GM21423 (cell line): Measurements from ENCODE around the gene CD180.

Experiments
- ATAC-seq: cut with Tn5 transposase; IDR thresholded peaks from one replicate; pipeline ENCODE4 v1.9.1; 2021; ENCODE audit warnings: mild to moderate bottlenecking, moderate library complexity; ENCODE audit not compliant: unreplicated experiment

The CD180 gene

DNA sequence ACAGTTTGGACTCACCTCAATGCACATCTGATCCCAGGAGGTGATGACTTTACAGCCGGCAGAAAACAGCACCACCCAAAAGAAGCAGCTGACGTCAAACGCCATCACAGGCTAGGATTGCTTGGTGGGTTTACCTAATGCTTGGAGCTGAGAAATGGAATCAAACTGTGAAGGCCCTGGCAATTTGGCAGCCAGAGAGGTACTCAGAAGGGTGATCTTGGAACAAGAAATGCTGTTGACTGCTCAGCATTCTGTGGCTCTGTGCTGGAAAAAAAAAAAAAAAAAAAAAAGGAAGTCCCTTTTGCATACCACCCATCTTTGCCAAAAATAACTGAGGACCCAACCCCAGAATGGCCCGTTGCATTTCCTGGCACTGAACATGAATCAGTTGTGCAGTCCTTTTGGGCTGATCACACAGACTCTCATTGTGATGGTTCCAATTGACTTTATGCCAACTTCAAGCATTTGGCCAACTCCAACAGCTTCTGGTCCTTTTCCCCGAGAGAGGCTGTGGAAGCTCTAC is at the start of gene CD180:
CD180 (minus strand) TSS at position 263 of the 523 bp plus-strand sequence; CDS start at position 105, 158 bp downstream.
- no peak for ATAC-seq

DNA sequence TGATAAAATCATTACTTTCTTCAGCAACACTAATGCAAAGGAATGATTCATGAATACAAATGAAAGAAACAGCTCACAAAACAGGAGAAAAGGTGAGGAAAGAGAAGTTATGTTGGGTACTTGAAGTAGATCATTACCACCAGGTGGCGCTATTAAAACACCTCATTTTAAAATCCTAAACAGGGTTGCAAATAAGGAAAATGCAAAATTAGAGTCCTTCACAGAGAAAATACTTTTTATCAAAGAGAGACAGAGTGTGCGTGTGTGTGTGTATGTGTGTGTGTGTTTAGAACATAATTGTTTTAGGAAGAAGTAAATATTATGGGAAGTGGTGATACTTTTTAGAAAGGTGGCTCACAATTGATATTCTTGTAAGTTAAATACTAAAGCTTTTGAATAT is 49.5 kb upstream of the CD180 start:
- ATAC-seq: no peak

DNA sequence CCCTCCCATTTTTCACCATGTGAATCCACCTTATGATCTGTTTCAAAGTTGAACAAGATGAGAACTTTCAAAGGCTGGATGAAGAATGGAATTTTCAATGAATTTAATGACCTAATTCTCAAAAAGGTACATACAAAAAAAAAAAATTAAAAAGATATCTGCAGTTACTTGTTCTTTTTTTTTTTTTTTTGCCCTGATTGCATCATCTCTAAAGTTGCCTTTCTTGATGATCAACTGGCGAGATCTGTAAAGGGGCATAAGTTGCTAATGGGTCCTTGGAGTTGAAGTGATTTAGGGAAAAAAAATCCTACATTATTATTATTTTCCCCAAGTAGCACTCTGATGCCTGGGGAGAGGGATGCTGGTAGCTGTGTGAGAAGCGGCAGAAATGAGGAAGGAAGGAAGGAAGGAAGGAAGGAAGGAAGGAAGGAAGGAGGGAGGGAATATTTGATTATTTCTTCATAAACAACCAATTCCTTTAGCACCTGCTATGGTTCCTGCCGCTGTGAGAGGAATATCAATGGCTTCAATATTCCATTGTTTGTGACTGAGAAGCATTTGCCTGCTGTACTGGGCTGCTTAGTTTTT is 48.8 kb upstream of the CD180 start:
- no peak for ATAC-seq

DNA sequence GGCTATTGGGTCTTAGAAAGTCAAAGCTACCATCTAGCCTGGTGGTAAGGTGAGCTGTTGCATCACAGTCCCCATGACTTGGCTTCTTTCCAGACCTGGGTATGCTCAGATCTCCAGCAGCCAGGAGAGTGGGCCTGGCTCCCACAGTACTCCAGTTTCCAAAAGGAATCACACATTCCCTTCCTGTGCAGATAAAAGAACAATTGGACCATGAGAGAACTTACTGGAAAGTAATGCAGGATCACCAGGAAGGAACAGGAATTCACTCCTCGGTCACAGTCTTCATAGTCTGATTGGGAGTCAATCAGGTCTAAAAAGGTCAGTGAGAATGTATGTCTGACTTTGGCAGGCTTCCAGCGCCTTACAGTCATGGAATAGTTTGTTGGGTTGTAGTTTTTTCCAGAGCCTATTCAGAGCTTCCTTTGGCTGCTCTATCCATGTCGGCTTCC is 47.8 kb upstream of the CD180 start:
- ATAC-seq: no peak

DNA sequence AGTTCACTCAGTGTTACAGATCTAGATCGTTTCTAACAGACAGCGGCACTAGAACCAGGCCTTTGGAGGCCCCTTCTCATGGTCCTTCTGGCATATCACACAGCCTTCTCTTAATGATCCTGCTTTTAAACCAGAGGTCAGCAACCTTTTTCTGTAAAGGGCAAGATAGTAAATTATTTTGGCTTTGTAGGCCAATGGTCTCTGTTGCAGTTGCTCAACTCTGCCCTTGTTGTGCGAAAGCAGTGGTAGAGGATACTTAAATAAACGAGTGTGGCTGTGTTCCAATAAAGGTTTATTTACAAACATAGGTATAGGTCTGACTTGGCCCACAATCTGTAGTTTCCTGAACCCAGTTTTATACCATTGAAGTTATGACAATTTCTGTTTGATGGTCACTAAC is 47.3 kb upstream of the CD180 start:
- no peak for ATAC-seq

DNA sequence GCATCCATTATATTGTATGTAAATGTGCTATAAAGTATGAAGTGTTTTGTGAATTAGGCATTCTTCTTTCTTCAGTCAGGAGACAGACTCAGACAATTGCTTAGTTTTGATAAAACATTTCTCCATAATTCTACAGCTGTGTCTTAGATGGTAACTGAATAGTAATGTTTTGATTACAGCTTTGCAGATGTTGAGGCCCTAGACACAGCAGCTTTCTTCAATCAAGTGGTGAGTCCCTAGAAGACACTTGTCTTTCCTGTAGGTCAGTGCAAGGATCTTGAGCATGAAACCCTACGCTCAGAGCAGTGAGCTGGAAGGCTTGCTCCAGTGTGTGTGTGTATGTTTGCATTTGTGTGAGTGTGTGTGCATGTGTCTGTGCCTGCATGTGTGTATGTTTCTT is 46.8 kb upstream of the CD180 start:
- ATAC-seq: no peak

DNA sequence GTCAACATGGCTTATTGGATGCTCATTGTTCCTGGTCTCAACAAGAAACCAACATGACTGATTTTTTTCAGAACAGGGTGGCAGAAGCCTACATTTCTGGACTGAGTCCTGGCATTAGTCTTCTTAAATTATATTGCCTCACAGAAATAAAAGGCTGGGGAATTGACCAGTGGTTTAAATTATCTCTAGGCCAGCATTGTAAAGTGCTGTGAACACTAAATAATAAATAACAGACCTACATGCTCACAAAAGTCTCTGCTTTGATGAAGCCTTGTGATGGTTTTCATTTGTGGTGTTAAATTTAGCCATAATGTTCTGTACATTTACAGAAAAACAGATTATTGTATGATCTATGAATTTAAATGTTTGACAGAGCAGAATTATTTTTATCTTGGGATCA is 44.7 kb upstream of the CD180 start:
- no peak for ATAC-seq

DNA sequence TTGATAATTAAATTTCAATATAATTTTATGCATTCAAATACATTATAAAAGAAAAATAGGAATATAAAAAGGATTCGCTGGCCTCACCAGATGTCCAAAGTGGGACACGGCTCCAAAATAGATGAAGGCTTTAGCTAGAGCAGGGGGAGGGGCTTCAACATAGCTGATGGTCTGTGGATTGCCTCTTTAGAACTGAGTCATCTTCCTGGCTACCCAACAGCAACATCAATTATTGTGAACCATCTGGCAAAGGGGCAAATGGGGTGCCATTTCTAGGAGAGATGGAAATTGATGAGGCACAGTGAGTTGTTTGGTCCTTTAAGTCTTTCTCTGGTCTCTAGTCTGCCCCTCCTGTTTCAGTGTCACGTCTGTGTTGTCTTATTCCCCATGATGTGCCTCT is 44.2 kb upstream of the CD180 start:
- ATAC-seq: no peak

DNA sequence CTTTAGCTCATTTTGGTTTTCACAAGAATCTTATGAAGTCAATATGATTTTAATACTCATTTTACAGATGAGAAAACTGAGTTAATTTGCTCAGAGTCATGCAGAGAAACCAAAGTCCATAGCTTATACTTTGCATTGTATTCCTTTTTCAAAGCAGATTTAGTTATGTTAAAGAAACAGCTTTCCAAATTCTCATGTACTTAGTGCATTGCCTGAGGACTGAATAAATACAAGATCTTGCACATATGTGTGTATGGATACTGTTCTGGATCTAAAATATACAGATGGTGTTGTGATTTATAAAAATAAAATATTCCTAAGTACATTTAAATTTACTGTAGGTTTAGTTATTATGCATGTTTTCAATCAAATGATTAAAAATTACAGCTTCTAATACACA is 43.5 kb upstream of the CD180 start:
- no peak for ATAC-seq

DNA sequence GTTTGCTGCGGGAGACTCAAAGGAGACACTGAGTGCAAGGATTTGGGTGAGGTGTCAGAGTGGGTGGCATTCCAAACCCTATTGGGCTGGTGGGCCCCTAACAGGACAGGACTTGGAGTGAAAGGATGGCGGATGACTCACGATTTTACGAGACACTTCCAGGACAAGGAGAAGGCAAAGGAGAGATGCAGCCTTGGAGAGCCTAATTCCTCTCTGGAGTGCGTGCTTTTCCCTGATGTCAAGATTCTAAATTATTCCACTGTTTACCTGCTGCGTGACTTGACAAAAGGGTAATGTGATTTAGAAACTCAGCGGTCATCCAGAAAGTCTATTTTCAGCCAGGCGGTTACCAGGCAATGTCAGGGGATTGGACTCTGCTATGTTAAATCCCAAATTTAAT is 41.6 kb upstream of the CD180 start:
- ATAC-seq: no peak

DNA sequence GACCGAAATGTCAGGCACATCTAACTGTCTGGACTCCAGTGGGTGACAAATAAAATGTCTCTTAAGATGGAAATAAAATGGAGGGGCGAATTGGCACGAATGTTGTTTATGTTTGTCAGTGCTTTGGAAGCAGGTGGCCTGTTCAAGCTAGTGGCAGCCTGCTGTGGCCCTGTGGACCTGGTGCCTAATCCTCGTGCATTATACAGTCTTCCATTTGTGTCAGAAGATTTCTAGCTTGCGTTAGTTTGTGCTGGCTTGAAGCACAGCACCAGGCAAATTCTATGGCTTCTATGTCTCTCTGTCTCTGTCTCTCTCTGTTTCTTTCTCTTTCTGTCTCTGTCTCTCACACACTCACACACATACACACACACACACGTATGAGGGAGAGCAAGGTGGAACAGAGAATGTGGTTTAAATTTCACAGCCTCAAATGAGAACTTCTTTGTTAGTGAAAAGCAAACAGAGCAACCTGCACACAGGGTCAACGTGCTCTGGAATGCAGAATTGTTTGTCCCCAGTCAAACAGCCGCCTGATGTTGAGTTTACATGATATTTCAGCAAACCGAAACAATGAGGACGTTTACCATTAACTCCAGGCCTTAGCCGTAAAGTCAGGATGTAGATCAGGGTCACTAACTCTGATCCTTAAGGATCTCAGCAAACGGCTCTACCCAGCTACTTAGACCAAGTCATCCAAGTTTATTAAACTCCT is 39.0 kb upstream of the CD180 start:
- no peak for ATAC-seq

DNA sequence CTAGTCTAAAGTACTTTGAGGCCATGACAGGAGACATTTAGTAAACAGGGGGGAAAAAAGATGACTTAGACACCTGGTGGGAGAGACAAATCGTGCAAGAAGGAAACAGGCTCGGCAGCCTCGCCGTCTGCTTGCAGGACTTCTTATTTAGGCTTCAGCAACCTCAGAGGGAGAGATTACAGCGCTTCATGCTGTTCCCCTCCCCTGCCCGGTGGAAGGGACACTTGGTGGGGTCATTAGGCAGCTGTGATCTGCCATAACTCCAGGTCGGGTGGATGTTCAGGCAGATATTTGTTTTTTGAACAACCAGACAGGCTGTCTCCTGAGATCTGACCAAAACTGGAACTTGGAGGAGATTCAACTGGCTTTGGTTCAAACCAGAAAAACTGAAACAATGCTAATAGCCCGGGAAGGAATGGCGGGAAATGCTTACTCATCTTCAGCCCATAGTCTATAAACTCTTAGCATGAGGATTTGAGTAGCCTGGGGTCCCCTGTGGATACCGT is 38.1 kb upstream of the CD180 start:
- no peak for ATAC-seq

DNA sequence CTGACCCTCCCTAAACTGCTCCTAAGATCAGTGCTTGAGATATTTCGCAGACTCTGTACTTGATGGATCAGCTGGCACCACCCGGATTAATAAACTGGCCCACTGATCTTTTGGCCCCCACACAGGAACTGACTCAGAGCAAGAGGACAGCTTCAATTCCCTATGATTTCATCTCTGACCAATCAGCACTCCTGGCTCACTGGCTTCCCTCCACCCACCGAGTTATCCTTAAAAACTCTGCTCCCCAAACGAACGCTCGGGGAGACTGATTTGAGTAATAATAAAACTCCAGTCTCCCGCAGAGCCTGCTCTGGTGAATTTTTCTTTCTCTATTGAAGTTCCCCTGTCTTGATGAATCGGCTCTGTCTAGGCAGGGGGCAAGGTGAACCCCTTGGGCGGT is 36.5 kb upstream of the CD180 start:
- ATAC-seq: no peak

DNA sequence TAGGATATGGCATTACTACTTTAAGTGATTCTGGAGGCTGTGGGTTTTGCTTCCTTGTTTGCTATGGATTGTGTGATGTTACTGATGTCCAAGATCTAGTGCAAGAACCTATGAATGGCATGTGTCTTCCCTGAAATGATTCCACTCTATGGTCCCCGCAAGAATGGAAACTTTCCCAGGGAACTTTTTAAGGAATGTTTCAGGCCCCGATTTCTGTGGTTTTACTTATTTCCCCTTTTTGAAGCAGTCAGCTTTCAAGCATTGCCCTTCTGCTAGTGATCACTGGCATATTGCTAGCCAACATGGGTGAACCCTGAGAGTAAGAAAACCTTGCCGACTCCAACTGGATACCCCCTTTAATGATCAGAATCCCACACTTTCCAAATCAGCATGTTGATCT is 26.6 kb upstream of the CD180 start:
- ATAC-seq: no peak

DNA sequence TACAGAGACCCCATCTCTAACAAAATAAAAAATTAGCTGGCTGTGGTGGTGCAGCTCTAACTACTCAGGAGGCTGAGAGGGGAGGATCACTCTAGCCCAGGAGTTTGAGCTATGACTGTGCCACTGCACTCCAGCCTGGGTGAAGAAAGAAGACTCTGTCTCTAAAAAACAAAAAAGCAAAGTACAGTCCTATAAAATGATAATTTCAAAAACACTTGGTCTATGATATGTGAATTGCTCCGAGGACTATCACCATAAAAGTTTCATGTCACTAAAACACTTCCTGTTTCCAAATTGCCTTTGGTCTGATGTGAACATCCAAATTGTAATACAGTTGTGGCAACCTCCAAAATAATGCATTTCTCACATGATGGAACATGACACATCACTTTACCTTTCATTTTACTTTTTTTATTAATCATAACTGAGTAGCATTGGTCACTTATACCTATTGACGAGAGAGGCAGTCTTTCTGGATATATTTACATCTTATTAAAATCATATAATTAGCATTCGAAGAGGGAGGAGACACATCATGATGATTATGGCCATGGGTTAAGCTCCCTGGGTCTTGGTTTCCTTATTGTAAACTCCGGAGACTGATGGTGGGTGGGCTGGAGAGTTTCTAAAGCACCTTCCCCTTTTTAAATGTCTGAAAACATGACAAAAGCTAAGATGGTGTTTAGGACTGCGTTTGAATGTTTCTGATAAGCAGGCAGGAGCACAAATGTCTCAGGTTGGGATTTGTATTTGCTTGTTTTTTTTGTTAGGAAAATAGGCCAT is 25.8 kb upstream of the CD180 start:
- peak; percentile 31 for ATAC-seq

DNA sequence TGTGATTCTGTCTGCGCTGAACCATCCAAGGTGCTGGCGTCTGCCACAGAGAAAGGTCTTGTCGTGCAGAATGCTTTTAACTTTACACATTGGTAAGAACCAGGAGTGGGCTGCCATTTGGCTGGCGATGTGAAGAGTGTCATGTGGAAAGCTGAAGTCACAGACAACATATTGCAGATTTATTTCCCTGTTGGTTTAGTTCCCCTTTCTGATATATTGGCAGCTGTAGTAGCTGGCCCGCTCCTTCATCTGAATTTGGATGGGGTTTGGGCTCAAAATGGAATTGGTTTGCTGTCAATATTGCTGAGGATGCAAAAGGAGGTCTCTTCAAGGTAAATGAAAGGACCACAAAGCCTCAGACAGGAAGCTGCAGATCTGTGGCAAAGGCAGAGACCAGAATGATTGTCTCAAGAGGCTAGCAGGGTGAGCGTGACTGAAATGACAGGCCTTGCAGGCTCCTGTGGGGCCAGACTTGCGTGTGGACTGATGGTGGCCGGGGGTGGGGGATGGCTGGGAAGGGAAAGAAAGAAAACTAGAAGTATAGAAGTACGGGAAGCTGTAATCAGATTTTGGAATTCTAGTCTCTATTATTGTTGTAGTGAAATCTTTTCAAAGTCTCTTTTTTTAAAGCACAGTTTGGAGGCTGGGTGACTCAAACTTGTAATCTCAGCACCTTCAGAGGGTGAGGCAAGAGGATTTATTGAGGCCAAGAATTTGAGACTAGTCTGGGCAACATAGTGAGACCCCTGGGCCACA is 25.1 kb upstream of the CD180 start:
- ATAC-seq: peak; percentile 94

DNA sequence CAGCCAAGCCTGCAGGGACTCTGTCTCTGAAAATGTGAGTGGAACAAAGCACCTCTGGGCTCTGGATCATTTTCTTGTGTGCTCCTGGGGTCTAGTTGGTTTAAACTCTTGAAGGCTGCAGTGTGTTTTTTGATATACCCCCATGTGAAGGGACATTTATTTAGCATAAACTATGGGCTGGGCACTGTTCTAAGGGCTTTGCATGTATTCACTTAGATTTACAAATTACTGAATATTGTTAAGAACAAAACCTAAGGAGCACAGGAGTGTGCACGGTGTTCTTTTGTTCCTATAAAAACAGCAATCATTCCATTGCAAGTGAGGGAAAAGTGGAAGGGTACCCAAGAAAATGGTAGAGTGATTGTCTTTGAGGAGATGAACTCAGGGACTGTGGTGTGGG is 20.0 kb upstream of the CD180 start:
- ATAC-seq: no peak

DNA sequence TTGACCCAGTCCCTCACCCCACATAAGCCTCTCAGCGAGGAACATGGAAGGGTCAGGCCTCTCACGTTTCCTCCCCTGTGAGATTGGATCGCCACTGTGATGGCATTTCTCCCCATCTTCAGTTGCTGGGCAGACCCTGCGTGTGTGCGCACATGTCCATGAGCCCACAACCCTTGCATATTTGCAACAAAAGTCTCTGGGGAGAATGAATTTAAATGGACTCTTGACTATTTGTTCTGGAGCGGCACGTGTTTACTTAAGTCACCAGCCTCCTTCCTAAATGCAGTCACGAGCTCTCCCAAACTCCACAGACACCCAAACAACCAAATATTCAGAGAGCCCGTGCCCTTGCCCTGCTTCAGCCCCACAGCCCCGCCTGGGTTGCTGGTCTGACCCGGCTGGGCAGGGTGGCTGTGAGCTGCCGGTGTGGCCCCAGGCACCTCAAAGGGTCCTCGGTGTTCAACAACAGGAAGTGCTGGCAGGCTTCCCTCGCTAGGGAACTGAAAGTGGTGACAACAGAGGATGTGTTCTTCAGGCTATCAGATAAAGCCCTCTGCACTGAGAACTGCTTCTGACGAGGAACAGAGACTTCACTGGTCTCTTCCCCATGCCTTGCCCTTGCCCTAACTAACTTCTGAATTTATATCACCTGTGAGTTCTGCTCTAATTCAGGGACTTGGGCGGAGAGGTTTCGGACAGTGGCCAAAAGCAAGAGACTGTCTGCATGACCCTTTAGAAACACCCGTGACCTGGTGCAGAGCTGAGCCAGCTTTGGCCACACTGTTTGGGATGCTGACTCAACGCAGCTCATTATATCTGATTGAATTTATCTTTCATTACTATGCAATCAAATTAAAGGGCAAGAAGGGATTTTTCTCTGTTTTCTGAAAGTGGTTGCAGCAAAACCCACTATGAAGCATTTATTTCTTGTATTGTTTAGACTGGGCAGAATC is 19.2 kb upstream of the CD180 start:
- ATAC-seq: peak; percentile 99

DNA sequence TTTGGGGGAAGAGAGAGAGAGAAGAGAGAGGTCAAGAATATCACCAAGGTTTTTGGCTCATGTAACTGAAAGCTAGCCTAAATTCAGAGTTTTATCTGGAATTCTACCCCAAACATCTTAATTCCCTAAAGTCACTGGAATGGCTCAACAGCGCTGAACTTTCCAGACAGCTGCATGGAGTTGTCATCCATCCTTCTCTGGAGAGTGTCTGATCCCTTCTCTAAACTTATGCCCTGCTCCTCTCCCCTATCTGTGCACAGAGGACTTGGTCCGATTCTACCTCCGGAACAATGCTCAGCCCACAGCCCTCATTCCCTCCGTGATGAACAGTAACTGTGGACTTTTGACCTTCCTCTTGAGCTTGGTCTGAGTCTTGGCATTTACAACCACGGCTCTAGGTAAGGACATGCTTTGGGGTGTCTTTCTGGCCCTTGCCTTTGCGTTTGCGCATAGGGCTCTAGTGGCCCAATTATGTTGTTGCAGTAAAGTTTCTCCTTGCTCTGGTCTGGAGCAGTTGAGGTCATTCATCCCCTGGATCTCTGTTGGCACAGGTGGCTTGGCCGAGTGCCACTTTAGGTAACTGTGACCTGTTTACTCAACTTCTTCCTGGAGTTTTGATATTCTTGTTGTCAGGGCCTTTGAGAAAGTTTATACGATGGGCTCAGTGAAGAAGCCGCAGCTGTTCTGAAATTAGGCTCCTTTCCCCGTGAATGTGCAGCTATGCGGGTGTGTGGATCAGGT is 18.3 kb upstream of the CD180 start:
- no peak for ATAC-seq
